ENCODE results near the gene KDM4E. TPM values are rescaled to one million over a fixed set of nuclear protein-coding genes. Genes with fewer than 3 reads are reported as not detected.

KDM4E gene
- total RNA-seq, 3 donors from 2014 or later (not counting 1 experiment from before 2014, with no cell fraction given), result not detected

- Histone ChIP-seq H3K4me1 (ENCODE audit: control insufficient read depth, insufficient read depth, low read length) (no peaks in the 10 kb centered on the region), H3K36me3 (ENCODE audit: control insufficient read depth, insufficient read depth, low read length) (no peaks in the 10 kb centered on the region), H3K4me3 (ENCODE audit: low read length) (no peak overlapping the region), H3K9me3 (ENCODE audit: control insufficient read depth, insufficient read depth, low read length) (no peaks in the 10 kb centered on the region), H3K27ac (ENCODE audit: low read length) (no peak overlapping the region), H3K27me3 (ENCODE audit: control insufficient read depth, insufficient read depth, low read length) (no peaks in the 10 kb centered on the region)
- H3K36me3 Mint-ChIP-seq, result no peaks in the 10 kb centered on the region
- no peak overlapping the region for H3K4me3 Mint-ChIP-seq
- H3K9me3 Mint-ChIP-seq, result no peaks in the 10 kb centered on the region
- intact Hi-C loops (cut with micrococcal nuclease), result no loop called here
- no peak for ATAC-seq
- no peak for TF ChIP-seq CTCF (IDR thresholded peaks at IDR 0.05)
- H3K27me3 Mint-ChIP-seq (ENCODE audit: low read depth in 2 of 2), result peaks cover 0 to 11% of the 10 kb centered on the region in 2 donors
- no peak overlapping the region for H3K27ac Mint-ChIP-seq
- no peak for DNase-seq
- no peaks in the 10 kb centered on the region for H3K4me1 Mint-ChIP-seq
Measured at GRCh38 chr11:95076981-95077380, 51.9 kb downstream of the KDM4E start.

Other genes starting within 250 kb of the KDM4E start
- 10 to 100 TPM; 76.8 to 90.7 (median 81.3) TPM for gene CWC15, start 51.7 kb upstream of the KDM4E start, total RNA-seq
- gene KDM4D, start 51.5 kb upstream of the KDM4E start, total RNA-seq, result under 1 TPM in 2 of 3 donors, not detected in 1; 0.14 to 0.32 TPM
- gene KDM4F, start 24.2 kb downstream of the KDM4E start, total RNA-seq, result not detected
- 10 to 100 TPM; 40.0 to 51.8 (median 43.0) TPM for gene SRSF8, start 41.7 kb downstream of the KDM4E start, total RNA-seq
- gene ENDOD1, start 64.6 kb downstream of the KDM4E start, total RNA-seq, result 10 to 100 TPM; 10.1 to 15.5 (median 14.0) TPM
- 10 to 100 TPM in 1 of 3 donors, 1 to 10 TPM in 2; 5.5 to 10.2 (median 7.6) TPM for gene SESN3, start 205.9 kb downstream of the KDM4E start, total RNA-seq

All from natural killer cell (primary cell).